ENCODE data around the gene FECH.
"Not testable (repeated sequence)": the region's sequence is repeated elsewhere in the genome, so short reads cannot be mapped to it uniquely, and the experiment has no call there.

Gene FECH

DNA sequence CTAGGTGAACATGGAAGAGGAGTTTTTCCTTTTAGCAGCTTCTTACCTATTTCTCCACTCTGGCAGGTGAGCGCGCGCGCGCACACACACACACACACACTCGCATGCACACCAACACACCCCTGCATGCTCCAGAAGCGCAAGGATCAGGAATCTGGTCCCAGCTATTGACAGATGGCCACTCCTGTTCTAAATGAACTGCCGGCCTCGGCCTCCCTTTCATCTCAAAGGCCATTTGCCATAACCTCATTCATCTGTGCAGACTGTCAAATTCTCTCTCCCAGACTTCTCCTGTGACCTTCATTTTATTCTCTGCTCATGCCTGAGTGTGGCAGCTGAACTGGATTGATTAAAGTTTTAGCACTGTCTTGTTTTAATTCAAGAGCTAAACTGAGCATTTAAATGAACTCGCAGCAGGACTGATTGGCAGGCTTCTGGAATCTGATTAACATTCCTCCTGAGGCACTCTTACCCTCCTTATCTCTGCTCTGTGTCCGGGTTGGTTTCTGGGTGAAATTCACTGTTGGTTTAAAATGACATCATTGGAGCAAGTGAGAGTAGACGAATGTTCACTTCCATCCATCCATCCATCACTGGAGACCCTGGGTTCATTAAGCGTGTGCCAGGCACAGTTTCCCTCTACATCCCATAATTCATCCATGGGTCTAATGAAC is 58.8 kb downstream of the FECH start:
- no peak for DNase-seq

DNA sequence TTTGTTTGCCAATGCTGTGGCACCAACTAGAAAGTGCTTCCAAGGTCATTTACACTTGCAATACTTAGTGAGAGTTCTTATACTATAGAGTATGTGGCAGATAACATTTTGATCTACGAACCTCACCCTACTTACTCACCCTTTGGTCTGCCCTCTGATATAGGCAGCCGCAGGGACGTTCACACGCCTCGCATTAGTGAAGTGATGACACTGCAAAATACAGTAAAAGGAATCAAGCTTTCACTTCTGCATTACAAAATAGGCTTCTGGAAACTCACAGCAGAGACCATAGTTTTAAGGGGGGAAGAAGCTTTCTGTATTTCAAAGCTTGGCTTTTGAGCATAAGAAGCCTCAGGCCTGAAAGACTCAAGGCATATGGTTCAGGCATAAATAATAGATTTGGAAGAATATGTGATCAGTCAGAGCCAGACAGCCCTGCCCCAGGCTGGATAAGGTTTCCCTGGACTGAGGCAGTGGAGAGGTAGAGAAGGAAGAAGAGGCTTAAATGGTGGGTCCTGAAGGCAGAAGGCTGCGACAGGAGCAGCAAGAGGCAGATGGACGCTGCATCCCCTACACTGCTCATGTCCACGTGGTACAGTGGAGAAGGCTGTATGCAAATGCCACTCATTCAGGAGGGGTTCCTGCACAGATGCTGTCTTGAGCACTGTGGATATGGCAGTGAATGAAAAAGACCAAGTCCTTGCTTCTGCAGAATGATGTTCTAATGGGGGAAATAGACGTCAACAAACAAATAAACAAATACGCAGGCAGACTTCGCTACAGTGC is 63.1 kb downstream of the FECH start:
- peak; percentile 21 for DNase-seq

GRCh38 chr18:57522348-57522747 is 64.2 kb downstream of the FECH start:
- not testable (repeated sequence) for DNase-seq

- no peak for DNase-seq
These were observed 66.7 kb downstream of the FECH start for GRCh38 chr18:57519668-57520424.

GRCh38 chr18:57518533-57518932 is 68.0 kb downstream of the FECH start:
- DNase-seq, result no peak

DNA sequence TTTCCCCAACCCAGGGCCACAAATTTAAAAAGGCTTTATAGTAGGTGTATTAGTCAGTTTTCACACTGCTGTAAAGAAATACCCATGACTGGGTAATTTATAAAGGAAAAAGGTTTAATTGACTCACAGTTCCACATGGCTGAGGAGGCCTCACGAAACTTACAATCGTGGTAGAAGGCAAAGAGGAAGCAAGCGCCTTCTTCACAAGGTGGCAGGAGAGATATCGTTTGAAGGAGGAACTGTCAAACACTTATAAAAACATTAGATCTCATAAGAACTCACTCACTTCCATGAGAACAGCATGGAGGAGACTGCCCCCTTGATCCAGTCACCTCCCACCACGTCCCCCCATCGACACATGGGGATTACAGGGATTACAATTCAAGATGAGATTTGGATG is 70.4 kb downstream of the FECH start:
- DNase-seq, result no peak

GRCh38 chr18:57505231-57505630 is 81.3 kb downstream of the FECH start:
- no peak for DNase-seq

- DNase-seq, result no peak
These were observed 83.9 kb downstream of the FECH start for GRCh38 chr18:57502624-57503023.

DNA sequence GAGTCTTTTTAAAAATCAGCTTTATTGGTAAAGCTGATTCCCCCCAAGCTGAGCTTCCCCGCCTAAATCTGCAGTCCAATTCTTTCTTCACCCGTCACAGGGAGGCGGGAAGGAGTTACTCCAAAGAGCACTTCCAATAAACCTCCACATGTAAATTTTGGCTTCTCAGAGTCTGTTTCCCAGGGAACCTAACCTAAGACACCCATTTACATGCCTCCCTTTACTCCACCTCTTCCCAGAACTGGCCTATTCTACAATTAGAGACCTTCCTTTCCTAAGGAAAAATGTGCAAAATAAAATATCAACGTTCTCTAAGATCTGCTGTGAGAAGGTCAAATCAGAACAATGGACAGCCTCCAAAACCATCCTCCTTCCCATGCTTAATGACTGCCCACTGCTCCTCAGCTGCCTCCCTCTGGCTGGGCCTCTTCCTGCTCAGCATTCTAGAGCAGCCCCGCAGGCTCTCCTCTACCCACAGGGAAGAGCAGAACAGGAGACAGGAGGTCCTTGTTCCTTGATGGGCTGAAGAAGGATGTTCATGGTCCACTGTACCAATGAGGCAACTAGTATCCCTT is 87.7 kb downstream of the FECH start:
- no peak for DNase-seq
